Stimulated activated CD4-positive, alpha-beta T cell treated with anti-CD3 and anti-CD28 coated beads, Interleukin-1b, Interleukin-23, amount 100 ng/mL, for 48 hours (primary cell): Measurements from ENCODE around the gene PDE8B.

Experiments used
- DNase-seq: peaks from one replicate; pipeline ENCODE4 v3.0.0-alpha.2; 2020

The PDE8B gene

DNA sequence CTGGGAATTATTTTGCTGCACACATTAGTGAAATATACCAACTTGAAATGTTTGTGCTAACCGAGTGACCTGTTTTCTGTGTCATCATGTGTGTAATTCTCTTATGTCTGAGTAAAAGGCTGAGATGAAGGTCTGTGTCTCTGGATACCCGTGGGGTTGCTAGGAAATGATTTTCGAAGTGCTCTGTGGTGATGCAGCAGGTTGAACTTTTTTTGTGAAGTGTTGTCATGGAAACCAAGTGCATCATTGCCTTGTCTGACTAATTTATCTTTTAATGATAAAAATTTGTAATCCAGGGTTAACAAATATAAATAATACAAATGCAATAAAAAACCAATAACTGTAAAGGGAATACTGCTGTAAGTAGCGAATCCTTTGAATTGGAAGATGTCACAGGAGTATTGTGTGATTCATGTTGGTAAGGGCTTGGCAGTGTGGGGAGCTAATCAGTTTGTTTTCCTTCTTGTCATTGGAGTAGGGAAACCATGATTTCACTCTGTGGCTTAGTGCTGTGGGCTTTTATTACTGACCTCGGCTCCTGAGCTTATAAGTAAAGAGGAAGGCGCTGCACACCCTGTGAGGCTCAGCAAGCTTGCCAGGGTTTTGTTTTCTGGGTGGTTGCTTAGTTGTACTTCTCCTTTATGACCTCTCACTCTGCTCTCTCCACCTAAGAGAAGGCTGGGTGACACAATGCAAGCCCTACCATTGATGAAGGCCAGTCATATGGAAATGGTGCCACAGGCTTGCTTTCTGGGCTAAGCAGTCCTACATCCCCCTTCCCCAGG, 22.3 kb downstream of the PDE8B start:
- no peak for DNase-seq

DNA sequence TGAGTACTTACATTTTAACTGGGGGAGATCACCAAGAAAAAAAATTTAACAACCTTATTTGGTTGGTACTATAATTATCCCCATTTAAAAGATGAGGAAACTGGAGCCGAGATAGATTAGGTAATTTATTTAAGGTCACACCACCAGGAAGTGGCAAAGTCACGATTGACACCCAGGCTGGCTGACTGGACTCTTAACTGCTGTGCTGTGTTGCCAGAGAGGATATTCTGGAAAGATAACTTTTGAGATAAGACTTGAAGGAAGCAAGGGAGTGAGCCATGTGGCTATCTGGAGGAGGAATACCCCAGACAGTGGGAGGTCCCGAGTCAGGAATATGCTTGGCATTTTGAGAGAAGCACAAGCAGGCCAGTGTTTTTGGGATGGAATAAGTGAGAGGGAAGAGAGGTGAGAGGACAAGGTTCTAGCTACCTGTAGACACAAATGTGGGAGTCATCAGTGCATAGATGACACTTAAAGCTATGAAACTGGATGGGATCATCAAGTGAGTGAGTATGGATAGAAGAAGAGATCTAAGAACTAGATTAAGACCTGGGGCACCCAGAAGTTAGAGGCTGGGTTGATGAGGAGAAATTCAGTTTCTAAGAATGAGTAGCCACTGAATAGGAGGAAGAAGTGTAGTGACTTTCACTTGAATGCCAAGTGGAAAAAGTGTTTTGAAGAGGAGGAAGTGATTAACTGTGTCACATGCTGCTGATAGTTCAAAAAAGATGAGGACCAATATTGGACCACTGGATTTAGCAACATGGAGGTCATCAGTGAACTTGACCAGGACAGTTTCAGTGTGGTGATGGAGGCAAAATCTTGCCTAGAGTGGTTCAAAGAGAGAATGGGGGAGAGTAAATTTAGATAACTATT, 25.6 kb downstream of the PDE8B start:
- DNase-seq: no peak

DNA sequence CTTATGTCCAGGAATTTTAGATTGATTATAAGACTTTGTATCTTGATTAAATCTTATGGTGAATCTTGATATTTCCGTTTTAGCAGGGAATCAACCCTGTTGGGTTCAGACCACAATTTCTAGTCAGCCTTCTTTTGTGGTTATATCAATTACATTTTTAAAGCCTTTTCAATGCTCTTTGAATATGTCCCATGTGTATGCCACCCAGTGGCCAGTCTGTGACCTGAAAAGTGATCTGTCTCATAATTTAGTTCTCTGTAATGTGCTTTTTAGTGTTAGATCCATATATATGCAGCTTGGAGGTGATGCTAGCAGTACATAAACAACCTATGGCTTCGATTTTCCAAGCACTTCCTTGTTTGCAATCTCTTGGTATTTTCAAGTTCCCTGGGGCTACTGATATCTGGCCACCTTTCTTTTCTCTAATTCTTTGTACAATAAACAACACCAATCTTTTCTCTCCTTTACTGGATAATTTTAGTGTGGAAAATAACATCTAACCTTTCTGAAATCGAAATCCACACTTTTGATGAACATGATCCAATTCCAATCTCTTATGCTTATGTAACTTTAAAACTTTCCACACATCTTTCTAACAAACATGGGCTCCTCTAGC, 28.8 kb downstream of the PDE8B start:
- DNase-seq: no peak

DNA sequence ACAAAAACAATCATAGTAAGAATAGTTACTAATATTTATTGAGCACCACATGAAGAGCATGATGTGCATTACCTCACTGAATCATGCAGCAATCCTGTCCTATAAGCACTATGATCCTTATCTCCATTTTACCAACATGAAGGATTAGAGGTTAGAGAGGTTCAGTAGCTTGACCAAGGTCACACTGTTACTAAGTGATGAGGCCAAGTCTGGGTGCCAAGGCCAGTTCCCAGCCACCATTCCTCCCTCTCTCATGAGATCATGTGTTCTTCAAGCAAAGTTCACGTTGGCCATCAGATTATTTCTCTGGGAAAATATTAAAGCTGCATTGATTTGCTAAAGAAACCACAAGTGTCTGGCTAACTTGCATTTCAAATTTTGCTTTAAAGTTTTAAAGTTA, 31.0 kb downstream of the PDE8B start:
- no peak for DNase-seq

DNA sequence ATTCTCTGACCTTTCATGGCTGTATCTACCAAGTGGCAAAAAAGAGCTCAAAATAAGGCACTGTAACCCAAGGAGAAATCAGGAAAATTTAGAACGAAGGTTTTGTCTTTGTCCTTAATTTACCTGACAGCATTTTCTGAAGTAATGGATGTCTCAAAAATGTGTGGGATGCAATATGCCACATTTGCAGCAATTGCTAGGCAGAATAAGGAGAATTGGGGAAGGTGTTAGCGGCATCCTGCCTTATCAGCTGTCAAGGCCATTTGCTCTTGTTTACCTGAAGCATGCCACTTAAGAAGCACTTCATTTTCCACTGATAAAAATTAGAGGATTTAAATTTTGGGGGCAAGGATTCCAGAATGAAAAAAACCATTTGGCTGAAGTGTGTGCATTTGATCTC, 39.0 kb downstream of the PDE8B start:
- no peak for DNase-seq

DNA sequence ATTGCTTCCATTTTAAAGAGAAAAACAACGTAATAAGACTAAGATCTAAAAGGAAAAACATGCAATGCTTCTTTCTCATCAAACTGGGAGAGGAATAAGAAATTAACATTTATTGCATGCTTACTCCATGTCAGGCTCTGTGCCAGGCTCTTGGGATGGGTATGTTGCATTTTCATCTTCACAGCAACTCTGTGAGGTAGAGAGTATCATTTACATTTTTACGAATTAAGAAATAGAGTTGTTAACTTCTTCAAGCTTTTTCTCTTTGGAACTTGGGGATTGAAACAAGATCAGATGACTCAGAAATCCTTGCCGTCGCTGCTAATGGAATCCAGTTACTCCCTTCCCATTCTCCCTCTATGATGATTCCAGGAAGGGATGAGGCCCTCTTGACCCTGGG, 39.5 kb downstream of the PDE8B start:
- DNase-seq: no peak

DNA sequence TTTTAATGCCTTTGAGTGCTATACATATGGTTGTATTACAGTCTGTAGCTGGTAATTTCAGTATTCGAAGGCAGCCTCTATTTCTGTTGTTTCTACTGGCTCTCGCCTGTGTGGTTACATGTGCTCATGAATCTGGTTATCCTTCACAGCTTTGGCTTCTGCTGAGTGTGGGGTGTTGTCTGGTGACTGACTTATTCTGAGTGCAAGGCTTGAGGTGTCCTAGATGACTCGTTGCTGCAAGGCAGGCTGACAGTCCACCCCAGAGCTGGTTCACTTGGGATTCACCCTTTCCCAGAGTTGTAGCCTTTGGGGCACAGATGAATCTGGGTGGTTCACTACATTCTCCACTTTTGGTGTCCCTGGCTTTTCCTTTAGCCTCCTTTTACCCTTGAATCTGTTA, 41.4 kb downstream of the PDE8B start:
- no peak for DNase-seq

DNA sequence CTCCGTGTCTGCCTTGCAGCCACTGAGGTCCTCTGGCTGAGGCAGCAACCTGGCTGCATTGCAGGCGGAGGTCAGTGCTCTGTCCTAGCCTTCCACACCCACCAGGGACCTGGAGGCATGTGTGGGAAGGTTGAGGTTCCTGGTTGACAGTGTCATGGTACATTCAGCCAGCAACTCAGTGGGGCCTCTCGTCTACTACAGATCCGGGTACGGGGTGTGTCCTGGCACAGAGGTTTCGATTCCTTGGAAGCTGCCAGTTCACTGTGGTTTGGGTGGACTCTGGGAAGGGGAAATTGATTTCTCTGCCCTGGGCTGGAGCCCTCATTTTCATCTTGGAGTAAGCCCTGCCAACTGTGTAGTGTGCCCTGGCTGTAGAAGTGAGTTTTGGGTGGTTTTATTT, 45.1 kb downstream of the PDE8B start:
- no peak for DNase-seq

DNA sequence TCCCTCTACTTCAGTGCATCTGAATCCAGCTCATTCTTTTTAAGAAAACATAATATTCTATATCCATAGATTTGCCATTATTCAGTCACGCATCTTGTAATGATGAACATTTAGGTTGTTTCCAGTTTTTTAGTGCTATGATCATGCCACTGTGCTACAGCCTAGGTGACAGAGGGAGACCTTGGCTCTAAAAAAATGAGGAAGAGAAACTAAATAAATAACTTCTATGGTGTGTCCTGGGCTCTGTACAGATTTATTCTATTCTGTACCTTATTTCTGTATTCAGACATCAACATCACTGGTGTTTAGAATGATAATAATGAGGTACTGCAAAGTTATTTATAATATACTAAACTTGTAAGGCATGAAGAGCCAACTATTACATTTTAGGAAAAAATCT, 45.9 kb downstream of the PDE8B start:
- DNase-seq: no peak

DNA sequence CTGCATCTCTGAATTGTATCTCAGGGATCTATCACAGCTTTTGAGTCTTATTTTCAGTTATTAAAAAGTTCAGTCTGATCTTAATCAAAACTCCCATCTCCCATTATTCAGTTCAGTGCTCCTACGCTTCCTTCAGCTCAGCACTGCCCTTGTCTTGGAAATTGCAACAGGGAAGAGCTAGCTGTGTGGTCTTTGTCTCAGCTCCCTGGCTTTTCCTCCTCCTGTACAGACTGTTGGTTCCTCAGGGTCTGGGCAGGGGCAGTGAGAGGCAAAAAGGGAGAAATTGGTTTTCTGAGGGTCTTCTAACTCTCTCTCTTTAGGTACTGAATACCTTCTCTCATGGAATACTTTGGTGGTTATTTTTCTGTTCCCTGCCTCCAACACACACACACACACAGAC, 48.2 kb downstream of the PDE8B start:
- no peak for DNase-seq

DNA sequence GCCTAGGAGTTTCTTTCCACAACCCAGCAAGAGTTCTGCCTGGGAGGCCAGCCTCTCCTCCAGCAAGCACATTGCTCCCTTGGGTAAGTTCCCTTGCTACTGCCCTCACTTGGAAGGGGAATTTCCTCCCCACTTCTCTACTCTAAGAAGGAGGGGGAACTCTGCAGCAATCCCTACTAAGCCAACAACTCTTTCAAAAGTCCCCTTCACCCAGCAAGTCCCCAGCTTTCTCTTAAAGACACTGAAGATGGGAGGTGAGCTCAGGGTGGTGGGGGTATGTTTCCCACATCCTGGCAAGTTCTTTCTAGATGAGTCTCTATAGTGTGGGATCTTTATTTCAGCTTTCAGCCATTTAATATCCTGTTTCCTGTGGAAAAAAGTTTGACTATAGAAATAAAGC, 49.0 kb downstream of the PDE8B start:
- DNase-seq: no peak

DNA sequence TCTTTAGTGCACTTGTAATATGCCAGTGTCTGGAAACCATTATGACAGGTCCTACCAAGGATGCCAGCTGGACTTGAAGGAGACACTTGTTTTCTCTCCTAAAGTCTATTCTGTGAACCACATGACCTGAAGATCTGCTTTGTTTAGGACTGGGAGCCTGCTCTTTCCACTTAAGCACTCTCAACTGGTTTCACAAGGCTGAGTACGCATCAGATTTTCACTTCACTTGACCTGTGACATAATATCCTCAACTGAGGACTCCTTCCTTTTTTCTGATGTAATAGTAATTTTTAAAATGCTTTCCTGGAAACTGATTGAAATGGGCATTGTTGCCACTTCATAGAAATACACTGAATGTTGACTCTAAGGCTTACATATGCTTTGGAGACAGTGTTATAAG, 52.2 kb downstream of the PDE8B start:
- no peak for DNase-seq

DNA sequence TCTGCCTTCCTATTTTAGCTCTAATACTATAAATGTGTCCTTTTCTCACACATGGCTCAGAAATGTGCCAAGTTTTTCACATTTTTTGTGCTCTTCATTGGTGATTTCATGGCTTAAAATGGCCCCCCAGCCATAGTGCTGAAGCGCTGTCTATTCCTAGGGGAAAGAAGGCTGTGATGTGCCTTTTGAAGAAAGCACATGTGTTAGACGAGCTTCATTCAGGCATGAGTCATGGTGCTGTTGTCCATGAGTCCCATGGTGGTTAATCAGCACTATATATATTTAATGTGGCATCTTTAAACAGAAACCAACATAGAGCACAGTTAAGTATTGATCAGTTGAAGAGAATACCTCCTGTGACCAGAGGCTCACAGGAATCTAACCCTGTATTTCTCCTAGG, 55.8 kb downstream of the PDE8B start:
- DNase-seq: no peak

DNA sequence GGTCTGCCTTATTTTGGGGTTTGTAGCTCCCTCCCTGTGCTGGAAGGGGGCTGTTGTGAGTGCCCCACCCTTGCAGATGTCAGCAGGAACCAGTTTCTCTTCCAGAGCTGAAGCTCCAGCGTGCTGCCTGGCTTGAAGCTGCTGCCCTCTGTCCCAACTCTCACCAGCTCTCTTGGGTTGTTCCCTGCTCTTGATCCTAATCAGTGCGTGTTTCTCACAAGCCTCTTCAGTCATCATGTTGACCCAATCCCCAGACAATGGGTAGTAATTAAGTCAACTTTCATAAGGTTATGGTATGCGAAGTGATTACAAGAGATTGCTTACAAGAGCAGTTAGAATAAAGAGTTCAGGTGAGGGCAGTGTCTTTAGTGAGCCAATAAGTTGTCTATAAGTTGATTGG, 57.0 kb downstream of the PDE8B start:
- no peak for DNase-seq

DNA sequence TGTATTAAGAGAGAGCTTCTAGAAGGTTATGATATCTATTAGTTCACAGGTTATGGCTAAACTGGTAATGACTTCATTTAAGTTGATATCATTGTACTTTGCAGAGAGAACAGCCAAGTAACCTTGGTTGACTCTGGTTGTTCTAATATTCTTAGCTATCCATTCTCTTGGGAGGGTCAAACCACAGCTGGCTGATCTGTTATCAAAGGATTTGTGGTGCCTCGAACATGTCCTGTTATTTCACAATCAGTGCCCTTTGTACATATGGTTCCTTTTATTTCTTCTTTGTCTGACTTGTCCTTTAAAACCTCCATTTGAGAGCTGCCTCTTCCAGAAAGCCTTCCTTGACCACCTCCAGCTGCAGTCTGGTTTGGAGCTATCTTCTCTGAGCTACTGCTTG, 61.7 kb downstream of the PDE8B start:
- no peak for DNase-seq

DNA sequence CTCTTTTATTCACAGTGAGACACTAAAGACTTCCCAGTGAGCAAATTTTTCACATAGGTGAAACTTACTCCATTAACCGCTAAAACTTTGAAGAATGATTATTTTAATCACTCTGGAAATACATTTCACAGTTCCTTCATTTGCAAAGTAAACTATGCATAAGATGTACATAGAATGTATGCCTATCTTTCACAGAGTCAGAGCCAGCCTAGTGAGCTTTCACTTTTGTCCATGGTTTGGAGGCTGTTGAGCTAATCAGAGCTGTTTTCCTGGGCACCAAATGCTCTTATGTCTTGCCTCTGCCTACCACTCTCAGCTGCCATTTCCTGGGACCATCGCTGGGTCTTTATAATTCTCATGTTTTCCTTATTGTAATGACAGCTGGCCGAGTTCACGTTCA, 67.3 kb downstream of the PDE8B start:
- no peak for DNase-seq

DNA sequence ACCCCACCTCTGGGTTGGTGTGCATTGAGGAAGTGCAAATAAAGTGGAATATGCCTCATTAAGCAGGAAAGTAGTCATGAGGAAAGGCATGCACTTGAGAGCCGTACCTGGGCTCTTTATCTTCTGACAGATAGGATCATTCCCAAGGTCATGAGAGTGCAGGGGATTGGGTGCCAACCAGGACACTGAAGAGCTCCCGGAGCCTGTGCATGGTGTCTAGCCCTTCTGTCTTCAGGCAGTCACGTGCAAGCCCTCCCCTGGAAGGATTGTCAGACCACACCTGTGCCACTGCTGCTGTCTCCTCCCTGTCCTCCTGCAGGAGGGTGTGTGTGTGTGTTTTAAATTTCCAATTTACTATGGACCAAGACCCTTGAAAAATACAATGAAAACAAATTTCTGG, 69.6 kb downstream of the PDE8B start:
- DNase-seq: no peak

DNA sequence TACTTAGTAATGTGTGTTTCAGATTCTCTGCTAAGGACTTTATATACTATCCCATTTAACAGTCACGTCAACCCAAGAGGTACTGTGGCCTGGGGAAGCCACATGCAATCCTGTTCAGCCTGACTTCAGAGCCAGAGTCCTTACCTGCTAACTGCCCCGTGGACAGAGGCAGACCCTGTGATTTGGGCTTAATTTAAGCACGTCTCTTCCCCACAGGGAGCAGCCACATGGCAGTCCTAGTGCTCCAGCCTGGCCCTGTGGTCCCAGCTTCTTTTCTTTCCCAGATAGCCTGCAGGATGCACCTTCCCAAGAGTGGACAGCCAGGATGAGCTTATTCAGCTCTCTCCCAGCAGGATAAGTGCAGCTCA, 71.5 kb downstream of the PDE8B start:
- DNase-seq: no peak

DNA sequence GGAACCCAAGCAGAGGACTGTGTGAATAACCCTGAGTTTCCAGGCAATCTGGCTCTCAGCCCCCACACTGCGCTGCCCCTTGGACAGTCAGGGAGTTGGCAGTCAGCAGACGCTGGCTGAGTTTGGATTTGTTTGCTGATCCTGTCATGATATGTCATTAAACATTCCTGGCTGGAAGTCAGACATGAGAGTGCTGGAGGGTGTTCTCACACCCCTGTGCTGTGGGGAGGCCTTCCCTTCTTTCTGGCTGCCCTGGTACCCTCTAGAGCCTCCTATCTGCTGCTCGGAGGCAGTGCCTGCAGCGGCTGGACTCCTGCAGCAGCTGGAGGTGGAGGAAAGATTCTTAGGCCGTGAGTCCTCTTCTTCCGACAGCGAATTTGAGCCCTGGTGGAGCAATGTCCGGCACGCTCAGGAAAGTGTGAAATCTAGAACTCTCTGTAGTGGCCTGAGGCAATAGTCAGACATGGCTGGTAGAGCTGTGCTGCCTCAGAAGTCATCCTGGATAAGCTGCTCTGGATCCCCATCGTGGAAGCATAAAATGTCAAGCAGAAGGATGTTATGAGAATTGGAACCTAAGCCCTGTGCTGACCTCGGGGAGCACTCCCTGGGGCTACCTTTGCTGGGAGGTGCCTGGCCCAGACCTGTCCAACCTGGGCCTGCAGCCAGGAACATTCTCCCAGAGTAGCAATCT, 72.0 kb downstream of the PDE8B start:
- DNase-seq: no peak

DNA sequence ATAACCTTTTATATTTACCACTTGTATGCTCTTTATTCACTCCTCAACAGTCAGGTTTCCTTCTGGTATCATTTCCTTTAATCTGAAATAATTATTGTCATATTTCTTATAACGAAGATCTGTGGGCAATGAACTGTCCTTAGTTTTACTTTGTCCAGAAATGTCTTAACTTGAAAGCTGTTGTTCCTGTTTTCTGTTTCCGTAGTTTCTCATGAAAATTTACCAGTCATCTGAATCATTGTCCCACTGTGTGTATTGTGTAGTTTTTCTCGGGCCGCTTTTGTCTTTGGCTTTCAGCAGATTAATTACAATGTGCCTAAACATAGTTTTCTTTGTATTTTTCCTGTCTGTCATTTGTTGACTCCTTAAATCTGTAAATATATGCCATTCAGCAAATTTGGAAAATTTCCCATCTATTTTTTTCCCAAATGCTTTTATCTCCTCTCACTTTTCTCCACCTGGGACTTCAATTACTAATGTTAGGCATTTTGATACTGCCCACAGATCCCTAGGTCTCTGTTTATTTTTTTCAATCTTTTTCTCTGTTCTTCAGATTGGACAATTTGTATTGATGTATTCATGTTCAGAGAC, 74.9 kb downstream of the PDE8B start:
- no peak for DNase-seq

DNA sequence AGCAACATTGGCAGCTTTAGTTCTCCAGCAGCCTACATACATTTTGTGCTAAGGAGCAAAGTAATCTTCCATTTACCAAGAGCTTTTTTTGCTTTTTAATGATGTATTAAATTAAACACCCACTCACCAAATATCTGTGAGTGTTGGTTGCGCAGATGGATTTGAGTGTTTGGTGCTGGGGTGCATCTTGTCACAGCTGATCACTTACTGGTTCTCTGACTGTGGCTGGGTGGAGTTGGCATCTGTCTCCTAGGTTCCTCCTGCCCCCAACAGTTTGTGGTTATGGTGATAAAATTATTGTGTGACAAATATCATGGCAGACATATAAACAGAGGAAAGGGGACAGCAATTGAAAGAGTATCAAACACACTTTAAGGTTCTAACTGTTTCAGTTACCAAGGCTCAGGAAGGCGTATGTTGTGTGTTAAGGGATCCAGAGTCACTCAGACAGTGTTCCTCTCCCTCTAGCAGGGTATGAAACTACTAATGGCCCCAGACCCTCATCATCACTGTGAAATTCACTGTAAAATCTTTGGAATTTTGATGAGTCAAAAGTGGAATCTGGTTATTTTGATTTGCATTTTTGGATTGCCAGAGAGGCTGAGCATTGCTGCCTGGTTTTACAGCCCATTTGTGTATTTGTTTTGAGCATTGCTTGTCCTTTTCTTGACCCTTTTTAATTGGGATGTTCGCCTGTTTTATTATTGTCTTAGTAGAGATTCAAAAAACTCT, 81.7 kb downstream of the PDE8B start:
- no peak for DNase-seq

DNA sequence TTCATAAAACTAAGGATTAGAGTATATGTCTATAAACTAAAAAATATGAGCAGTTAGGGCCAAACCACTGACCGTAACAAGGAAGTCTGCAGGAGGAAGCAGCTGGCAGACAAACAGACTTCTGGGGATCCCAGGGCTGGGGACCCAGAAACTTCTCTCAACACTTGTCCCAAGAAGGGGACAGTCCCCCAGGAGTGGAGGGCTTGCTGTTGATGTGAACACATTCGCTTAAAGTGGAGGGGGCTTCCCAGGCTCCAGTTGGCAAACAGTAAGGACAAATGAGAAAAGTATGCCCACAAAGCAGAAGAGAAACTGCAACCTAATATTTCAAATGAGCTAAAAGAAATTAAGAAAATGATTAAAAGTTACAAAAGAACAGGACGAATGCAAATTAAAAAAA, 83.7 kb downstream of the PDE8B start:
- DNase-seq: no peak
